GM13976 (cell line): Measurements from ENCODE around the gene GNA12.
"Not testable (repeated sequence)": the region's sequence is repeated elsewhere in the genome, so short reads cannot be mapped to it uniquely, and the experiment has no call there.

Experiments used
- DNase-seq: peaks from one replicate; pipeline ENCODE4 v3.0.0; 2012; ENCODE audit warnings: low spot score
- in situ Hi-C: fragments of 300-500 bp; cut with MboI; formaldehyde crosslinking; loops from one replicate; pipeline ENCODE4 v1.12.0; 2022; ENCODE audit warnings: low sequenced_read_pairs, mixed read lengths, inconsistent platforms; ENCODE audit not compliant: unreplicated experiment
- TF ChIP-seq, protein P1 (sequence below): IDR thresholded peaks from 2 replicates; pipeline ENCODE4 v1.5.1; 2012; ENCODE audit warnings: borderline replicate concordance, mild to moderate bottlenecking; ENCODE audit not compliant: insufficient read depth; ENCODE audit errors: extremely low read depth, missing control alignments, control extremely low read depth

The GNA12 gene

DNA sequence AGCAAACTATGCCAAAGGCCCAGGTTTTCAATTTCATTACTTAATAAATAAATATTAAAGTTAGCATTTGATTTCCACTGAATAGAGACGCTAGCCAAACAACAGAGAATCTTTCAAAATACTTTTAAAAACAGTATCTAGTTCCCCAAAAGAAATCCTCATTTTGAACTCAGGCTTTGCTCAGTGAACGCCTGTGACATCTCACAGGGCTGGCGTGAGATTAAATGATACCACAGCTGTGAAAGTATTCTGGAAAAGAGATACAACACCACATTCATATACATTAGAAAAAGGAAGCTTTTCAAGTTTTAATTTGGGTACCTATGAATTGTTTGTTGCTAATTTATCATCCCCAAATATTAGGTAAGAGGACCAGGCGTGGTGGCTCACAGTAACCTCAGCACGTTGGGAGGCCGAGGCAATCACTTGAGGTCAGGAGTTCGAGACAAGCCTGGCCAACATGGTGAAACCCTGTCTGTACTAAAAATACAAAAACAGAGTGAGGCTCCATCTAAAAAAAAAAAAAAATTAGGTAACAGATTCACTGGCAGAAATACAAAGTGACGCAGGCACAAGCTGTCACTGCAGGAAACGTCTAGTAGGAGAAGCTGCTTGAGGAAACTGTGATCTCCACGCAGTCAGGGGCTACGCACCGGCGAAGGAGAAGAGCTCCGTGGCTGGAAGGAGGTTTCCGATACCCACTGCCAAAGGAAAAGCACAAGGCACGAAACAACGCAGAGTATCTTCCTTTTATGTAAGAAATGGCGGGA lies 106.2 kb downstream of the GNA12 start:
- in situ Hi-C loops = no loop called here
- TF ChIP-seq, protein P1, sequence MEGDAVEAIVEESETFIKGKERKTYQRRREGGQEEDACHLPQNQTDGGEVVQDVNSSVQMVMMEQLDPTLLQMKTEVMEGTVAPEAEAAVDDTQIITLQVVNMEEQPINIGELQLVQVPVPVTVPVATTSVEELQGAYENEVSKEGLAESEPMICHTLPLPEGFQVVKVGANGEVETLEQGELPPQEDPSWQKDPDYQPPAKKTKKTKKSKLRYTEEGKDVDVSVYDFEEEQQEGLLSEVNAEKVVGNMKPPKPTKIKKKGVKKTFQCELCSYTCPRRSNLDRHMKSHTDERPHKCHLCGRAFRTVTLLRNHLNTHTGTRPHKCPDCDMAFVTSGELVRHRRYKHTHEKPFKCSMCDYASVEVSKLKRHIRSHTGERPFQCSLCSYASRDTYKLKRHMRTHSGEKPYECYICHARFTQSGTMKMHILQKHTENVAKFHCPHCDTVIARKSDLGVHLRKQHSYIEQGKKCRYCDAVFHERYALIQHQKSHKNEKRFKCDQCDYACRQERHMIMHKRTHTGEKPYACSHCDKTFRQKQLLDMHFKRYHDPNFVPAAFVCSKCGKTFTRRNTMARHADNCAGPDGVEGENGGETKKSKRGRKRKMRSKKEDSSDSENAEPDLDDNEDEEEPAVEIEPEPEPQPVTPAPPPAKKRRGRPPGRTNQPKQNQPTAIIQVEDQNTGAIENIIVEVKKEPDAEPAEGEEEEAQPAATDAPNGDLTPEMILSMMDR = no peak
- DNase-seq = no peak

DNA sequence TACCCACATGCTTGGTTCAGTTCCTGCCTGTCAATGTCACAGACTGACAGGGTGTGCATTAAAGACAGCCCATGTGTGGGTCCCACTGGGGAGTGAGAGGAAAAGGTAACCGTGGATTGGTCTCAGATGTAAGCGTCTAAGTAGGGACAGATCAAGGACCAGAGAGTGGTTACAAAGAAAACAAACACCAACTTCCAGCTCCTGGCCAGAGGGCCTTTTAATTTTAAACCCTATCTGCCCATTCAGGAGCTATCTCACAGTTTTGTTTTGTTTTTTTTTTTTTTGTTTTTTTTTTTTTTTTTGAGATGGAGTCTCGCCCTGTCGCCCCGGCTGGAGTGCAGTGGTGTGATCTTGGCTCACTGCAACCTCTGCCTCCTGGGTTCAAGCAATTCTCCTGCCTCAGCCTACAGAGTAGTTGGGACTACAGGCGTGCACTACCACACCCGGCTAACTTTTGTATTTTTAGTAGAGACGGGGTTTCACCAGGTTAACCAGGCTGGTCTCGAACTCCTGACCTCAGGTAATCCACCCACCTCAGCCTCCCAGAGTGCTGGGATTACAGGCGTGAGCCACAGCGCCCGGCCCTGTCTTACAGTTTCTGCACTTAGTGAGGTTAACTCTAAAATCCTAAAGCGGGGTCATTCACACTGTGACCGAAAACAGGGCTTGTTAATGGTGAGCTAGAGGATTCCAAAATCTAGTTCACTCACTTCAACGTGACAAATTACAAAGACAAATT lies 106.9 kb downstream of the GNA12 start:
- DNase-seq, in situ Hi-C loops: not testable (repeated sequence)

DNA sequence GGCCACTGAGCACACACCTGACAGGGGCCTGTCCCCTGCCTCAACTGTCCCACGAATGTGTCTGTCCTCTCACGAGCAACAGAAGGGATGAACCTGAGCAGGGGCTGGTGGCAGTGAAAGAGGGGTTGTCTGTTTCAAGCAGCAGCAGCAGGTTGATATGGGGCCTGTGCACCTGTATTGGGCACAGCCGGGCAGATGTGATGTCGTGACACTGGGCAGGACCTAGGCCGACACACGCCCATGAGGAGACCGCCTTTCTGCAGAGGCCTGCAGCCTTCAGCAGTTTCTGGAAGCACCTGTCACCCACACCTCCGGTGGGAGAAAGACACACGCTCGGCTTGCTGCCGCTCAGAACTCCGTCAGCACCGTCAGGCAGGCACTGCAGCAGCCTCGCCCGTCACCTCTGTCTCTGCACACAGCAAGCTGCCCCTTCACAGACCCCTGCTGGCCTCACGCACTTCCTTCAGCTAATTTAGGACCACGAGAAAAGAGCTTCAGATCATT lies 107.6 kb downstream of the GNA12 start:
- in situ Hi-C loops = no loop called here
- no peak for DNase-seq
- TF ChIP-seq, protein P1 = no peak

DNA sequence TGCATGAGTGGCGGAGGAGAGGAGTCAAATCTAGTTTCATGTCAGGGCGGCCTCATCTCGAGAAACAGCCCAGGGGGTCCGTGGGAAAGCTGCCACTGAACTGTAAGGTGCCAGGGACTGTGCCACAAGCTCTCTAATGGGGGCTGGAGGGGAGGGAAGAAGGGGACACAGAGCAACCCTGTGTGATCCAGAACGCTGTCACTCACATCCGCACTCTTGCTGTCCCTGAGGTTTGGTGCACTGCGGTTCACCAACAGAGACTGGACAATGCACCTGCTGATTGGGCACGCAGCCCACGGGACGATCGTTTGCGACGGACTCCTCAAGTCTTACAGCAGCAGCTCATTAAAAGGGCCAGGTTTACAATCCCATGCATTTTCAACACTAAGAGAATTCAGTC lies 108.4 kb downstream of the GNA12 start:
- in situ Hi-C loops = no loop called here
- TF ChIP-seq, protein P1 = no peak
- DNase-seq = no peak

DNA sequence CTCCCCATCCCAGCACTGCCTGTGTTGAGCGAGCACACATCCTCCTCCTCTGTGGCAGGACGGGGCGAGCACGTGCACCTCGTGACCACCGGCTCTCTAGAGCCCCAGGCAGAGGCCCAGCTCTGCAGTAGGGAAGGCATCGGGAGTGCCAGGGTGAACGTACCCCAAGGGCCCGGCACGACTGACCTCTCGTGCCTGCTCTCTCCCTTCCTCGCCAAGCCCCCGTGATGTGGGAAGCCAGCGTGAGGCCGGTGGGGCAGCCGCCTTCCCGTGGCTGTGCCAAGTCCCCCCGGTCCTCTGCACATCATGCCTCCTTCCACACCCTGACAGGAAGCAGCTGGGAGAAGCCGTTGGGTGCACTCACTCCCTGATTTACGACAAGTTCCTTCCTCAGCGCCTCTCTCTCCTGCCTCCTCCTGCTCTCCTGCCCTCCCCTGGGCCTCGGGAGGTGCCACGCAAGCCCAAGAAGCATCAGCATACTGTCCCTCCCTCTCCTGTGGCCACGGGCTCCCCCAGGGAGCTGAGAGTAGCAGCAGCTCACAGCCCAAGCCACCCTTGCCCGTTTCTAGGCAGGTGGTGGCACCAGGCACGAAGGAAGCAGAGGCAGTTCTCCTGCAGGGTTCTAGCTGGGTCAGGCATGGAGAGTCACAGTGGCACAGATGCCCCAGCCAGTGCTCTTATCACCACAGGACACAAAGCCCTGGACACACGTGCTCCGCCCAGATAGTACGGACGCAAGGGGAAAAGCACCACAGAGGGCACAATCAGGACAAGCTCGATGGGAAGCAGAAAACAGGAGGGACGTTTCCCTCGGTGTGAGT lies 109.1 kb downstream of the GNA12 start:
- TF ChIP-seq, protein P1 = no peak
- DNase-seq = no peak
- in situ Hi-C loops = no loop called here

DNA sequence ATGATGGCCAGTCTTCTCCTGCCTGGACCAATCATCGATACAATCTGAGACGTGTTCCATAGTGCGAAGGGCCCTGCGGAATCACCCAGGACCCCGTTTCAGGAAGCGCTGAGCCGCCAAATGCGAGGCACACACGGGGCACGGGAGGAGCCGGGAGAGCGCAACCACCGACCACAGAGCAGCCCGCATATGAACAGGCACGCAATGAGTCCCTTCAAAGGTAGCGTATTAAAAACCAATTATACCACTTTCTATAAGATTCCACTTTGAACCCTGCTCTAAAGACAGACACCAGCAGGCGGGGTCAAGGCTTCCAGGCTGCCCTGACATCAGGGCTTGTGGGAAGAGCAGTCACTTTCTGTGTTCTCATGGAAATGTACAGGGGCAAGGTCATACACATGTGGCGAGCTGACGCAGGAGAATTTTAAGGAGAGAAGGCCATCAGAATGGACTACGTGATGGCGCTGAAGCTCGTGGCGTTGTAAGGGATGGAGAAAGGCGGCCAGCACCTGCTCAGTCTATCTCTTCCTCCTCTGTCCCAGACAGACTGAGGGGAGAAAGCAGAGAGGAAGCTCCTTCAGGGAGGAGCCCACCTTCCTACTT lies 109.9 kb downstream of the GNA12 start:
- DNase-seq = no peak
- in situ Hi-C loops = no loop called here
- TF ChIP-seq, protein P1 = no peak
